Colonic mucosa (tissue), 4 donors: ENCODE results near the gene DBP. TPM values are rescaled to one million over a fixed set of nuclear protein-coding genes. Genes with fewer than 3 reads are reported as not detected.

Source experiments
- DNase-seq: peaks from one replicate; pipeline ENCODE4 v3.0.0-alpha.2; 2020
- H3K27ac ChIP-seq: fragments of 200-600 bp; one replicate; pipeline ENCODE4 v1.8.0; 2021
- H3K27me3 ChIP-seq: fragments of 200-600 bp; one replicate; pipeline ENCODE4 v1.8.0; 2021
- H3K36me3 ChIP-seq: fragments of 200-600 bp; one replicate; pipeline ENCODE4 v1.8.0; 2021
- H3K4me1 ChIP-seq: fragments of 200-600 bp; one replicate; pipeline ENCODE4 v1.8.0; 2021; ENCODE audit warnings: mild to moderate bottlenecking
- H3K4me3 ChIP-seq: fragments of 200-600 bp; one replicate; pipeline ENCODE4 v1.8.0; 2021
- H3K9ac ChIP-seq, 2 donors: one replicate each; pipeline ENCODE4 v1.7.0; 2013; ENCODE audit warnings: control low read depth in 2 of 2, low read depth in 2 of 2, low read length in 2 of 2
- H3K9me3 ChIP-seq: fragments of 200-600 bp; one replicate; pipeline ENCODE4 v1.8.0; 2021
- intact Hi-C: fragments of 100-400 bp; cut with DNase I; formaldehyde crosslinking; loops from one replicate; pipeline ENCODE4 v1.14.1; 2022
- total RNA-seq, 2 donors: library from RNA; stranded (reverse); fragmentation: NEBNext Ultra II Directional in 1 of 2; extraction: Animal tissue kit (Norgen Biotek cat#: 25700) in 1 of 2; gene quantifications; one replicate each; pipeline ENCODE4 v1.2.1, GENCODE V29; 2021
- TF ChIP-seq, protein P1 (sequence below): fragments of 200-600 bp; IDR thresholded peaks from one replicate; pipeline ENCODE4 v1.8.0; 2022; ENCODE audit warnings: antibody characterized with exemption, mild to moderate bottlenecking
- donor health status: healthy.
- donor health status: DM: no; HTN: no; CAD: no.
- donor health status: DM: no; HTN: no; CAD: no.

DBP gene
- total RNA-seq, 2 donors from 2014 or later = 4.7 to 8.9 TPM

GRCh38 chr19:48615231-48616040 is 21.7 kb downstream of the DBP start:
- H3K4me3 ChIP-seq = no peak overlapping the region
- peaks cover 4% of the 10 kb centered on the region for H3K36me3 ChIP-seq

DNA sequence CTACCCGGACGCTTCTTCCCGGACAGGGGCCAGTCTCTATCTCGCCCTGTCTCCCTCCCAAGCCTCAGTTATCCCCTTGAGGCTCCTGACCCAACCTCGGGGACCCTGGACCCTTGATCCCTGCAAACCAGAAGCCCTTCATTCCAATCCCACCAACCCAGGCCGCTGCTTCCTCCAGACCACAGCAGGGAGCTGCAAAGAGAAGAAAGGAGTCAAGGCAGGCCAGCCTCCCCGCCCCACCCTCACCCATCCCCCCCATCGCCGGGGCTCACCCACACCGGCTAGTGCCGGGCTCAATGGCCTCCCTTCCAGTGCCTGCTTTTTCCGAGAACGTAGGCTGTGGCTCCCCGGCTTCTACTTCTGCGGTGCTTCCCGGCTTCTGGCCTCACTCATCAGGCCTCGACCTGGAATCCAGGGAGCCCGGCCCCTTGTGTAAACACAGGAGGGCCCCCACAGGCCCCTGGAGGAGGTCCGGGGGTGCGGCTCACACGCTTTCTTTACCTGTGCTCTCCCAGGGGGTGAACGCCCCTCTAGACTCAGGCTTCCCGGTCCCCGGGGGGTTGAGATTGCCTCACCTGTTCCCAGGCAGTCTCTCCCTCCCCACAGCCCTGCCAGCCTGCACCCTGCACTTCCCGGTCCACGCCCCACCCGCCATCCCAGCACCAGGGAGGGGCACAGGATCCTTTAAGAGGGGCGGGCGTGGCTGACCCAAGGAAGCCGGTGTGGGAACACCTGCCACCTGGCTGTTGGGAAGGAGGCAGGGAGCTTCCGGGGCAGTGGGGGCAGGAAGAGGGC is 22.5 kb downstream of the DBP start, which contains the start of gene FAM83E:
Gene FAM83E (minus strand): TSS at position 641 of the 795 bp plus-strand sequence. CDS start 1,704 bp downstream, outside the sequence.
- Histone ChIP-seq H3K4me1 (peaks cover 17% of the 10 kb centered on the region), H3K27ac (peak within 1 kb of the TSS; percentile 93), H3K27me3 (no peaks in the 10 kb centered on the region), H3K36me3 (peaks cover 4% of the 10 kb centered on the region), H3K9ac (peak within 1 kb of the TSS; percentile 71 to 100), H3K4me3 (peak within 1 kb of the TSS; percentile 51), H3K9me3 (no peaks in the 10 kb centered on the region)
- intact Hi-C loops = loop anchor here (10.0 kb wide), 1 partner anchor 290 kb away; the partner anchor contains the start of gene EMP3
- DNase-seq = peak; percentile 98
- TF ChIP-seq, protein P1, sequence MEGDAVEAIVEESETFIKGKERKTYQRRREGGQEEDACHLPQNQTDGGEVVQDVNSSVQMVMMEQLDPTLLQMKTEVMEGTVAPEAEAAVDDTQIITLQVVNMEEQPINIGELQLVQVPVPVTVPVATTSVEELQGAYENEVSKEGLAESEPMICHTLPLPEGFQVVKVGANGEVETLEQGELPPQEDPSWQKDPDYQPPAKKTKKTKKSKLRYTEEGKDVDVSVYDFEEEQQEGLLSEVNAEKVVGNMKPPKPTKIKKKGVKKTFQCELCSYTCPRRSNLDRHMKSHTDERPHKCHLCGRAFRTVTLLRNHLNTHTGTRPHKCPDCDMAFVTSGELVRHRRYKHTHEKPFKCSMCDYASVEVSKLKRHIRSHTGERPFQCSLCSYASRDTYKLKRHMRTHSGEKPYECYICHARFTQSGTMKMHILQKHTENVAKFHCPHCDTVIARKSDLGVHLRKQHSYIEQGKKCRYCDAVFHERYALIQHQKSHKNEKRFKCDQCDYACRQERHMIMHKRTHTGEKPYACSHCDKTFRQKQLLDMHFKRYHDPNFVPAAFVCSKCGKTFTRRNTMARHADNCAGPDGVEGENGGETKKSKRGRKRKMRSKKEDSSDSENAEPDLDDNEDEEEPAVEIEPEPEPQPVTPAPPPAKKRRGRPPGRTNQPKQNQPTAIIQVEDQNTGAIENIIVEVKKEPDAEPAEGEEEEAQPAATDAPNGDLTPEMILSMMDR = no peak

More at GRCh38 chr19:48615231-48616040, 21.7 kb downstream of the DBP start:
- H3K27me3 ChIP-seq = no peaks in the 10 kb centered on the region
- H3K27ac ChIP-seq = peak overlapping the region; percentile 93
- peaks cover 17% of the 10 kb centered on the region for H3K4me1 ChIP-seq
- H3K9me3 ChIP-seq = no peaks in the 10 kb centered on the region
- intact Hi-C loops = loop anchor here (10.0 kb wide), 1 partner anchor 291 kb away; the partner anchor contains the start of gene EMP3
- DNase-seq = peak; percentile 34
- H3K9ac ChIP-seq = peak overlapping the region; percentile 45 to 100
- TF ChIP-seq, protein P1 = no peak

DNA sequence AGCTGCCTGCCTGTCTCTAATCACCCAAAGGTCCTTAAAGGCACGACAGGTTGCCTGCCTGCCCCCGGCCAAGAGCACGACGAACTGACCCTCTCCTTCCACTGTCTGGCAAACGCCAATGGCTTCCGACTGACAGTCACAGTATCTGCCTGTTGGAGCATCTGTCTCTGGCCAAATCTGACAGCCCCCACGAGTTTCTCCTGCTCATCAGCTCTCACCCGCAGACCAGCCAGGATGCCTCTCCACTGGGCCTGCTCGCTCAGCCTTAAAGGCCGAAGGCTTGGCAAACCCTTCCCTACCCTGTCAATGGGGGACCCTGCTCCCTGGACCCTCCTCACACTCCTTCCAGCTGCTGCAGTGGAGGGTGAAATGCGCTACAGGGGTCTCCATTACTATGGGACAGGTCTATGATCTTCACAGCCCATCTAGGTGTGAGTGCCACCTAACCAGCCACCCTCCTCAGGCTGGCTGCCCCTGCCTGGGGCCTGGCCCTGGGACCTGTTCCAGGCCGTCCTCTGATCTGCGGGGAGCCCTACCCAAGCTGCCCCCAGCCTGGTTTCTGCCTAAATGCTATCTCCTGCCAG is 23.2 kb downstream of the DBP start:
- peak; percentile 36 for DNase-seq
- TF ChIP-seq, protein P1 = no peak
- peaks cover 17% of the 10 kb centered on the region for H3K4me1 ChIP-seq
- peak overlapping the region; percentile 51 for H3K4me3 ChIP-seq
- H3K36me3 ChIP-seq = peaks cover 4% of the 10 kb centered on the region
- no peaks in the 10 kb centered on the region for H3K27me3 ChIP-seq
- intact Hi-C loops = loop anchor here (10.0 kb wide), 1 partner anchor 289 kb away; the partner anchor contains the start of gene EMP3
- no peaks in the 10 kb centered on the region for H3K9me3 ChIP-seq
- peak overlapping the region; percentile 71 to 100 for H3K9ac ChIP-seq
- peak overlapping the region; percentile 93 for H3K27ac ChIP-seq

DNA sequence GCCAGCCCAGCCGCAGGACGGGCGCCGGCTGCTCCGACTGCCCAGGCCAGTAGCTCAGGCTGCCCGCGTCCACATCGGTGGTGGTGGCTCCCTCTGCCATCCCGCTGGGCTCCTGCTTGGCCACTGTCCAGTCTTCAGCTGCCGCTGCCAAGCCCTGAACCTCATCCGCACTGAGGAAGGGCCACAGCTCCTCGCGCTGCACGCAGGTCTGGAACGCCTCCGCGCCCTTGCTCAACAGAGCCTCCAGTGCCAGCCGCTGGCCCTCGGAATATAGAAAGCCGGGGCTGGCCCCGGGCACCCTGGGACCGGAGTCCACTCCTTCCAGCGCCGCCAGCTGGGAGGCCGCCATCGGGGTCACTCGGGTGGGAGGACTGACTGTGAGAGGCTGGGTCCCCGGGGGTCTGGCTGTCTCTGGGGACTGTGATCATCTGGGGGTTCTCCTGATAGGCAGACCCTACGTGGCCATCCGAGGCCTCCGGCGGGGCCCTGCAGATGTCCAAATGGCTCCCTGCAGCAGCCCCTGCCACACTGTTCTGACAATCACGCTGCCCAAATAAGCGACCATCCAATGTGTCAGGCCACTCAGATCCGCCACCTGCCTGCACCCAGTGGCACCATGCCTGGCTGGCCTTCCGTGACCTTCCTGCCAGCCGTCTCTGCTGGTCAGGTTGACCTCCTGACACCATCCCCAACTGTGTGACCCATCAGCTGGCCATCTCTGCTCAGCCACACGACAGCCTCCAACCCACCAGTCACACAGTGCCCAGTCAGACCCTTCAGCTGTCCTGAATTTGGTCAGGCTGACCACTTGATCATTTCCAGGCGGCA is 23.9 kb downstream of the DBP start:
- Histone ChIP-seq H3K36me3 (peaks cover 4% of the 10 kb centered on the region), H3K9ac (peak overlapping the region; percentile 71 to 100), H3K4me1 (peaks cover 17% of the 10 kb centered on the region), H3K27me3 (no peaks in the 10 kb centered on the region), H3K9me3 (no peaks in the 10 kb centered on the region), H3K4me3 (peak overlapping the region; percentile 51), H3K27ac (peak overlapping the region; percentile 93)
- intact Hi-C loops = loop anchor here (10.0 kb wide), 1 partner anchor 288 kb away; the partner anchor contains the start of gene EMP3
- TF ChIP-seq, protein P1 = no peak
- peak; percentile 68 for DNase-seq
